MM.1S (cell line): ENCODE measurements around the gene GNA14.

Experiments
- EZH2phosphoT487 ChIP-seq: fragments of 300-600 bp; sonication (generic); IDR thresholded peaks from 2 replicates; pipeline ENCODE4 v1.6.1; 2018; ENCODE audit warnings: antibody characterized with exemption, low read length
- TF ChIP-seq, protein P1 (sequence below): fragments of 300-600 bp; sonication (generic); IDR thresholded peaks from 2 replicates; pipeline ENCODE4 v1.5.1; 2016; ENCODE audit warnings: antibody characterized with exemption, low read length, mixed read lengths

DNA sequence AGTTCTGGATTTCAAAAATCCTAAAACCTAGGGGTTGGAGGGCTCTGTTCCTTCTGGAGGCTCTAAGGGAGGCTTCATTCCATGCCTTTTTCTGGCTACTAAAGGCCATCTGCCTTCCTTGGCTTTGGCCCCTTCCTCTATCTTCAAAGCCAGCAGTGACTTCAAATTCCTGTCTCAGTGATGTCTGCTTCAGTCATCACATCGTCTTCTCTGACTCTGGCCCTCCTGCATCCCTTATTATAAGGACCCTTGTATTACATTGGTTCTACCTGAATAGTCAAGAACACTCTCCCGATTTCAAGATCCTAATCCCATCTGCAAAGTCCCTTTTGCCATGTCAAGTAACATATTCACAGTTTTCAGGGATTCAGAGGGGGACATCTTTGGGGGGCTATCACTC lies 60.3 kb downstream of the GNA14 start:
- TF ChIP-seq, protein P1, sequence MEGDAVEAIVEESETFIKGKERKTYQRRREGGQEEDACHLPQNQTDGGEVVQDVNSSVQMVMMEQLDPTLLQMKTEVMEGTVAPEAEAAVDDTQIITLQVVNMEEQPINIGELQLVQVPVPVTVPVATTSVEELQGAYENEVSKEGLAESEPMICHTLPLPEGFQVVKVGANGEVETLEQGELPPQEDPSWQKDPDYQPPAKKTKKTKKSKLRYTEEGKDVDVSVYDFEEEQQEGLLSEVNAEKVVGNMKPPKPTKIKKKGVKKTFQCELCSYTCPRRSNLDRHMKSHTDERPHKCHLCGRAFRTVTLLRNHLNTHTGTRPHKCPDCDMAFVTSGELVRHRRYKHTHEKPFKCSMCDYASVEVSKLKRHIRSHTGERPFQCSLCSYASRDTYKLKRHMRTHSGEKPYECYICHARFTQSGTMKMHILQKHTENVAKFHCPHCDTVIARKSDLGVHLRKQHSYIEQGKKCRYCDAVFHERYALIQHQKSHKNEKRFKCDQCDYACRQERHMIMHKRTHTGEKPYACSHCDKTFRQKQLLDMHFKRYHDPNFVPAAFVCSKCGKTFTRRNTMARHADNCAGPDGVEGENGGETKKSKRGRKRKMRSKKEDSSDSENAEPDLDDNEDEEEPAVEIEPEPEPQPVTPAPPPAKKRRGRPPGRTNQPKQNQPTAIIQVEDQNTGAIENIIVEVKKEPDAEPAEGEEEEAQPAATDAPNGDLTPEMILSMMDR: no peak
- no peak for TF ChIP-seq EZH2phosphoT487
